ENCODE measurements around the gene TCEAL9. TPM values are rescaled to one million over a fixed set of nuclear protein-coding genes. Genes with fewer than 3 reads are reported as not detected.

The TCEAL9 gene
- total RNA-seq, 1 donor from 2014 or later, result 34.6 TPM

GRCh38 chrX:103407776-103408175, 51.5 kb downstream of the TCEAL9 start:
- no peak for TF ChIP-seq CTCF (IDR thresholded peaks at IDR 0.05)
- intact Hi-C loops (cut with DNase I), result no loop called here
- Histone ChIP-seq H3K27ac (no peak overlapping the region), H3K4me1 (no peaks in the 10 kb centered on the region), H3K4me3 (no peak overlapping the region), H3K36me3 (no peaks in the 10 kb centered on the region), H3K27me3 (ENCODE audit: low read depth) (no peaks in the 10 kb centered on the region), H3K9me3 (no peaks in the 10 kb centered on the region)
- no peak for DNase-seq
- no peak for ATAC-seq

Other genes with a start within 250 kb of the TCEAL9 start
- gene BEX4, start 141.4 kb upstream of the TCEAL9 start, total RNA-seq, result 37.3 TPM
- gene TCEAL8, start 101.4 kb upstream of the TCEAL9 start, total RNA-seq, result 41.5 TPM
- not detected for gene TCEAL5, start 79.8 kb upstream of the TCEAL9 start, total RNA-seq
- gene BEX2, start 45.5 kb upstream of the TCEAL9 start, total RNA-seq, result 14.3 TPM
- gene TCEAL7, start 26.3 kb upstream of the TCEAL9 start, total RNA-seq, result 3.2 TPM
- 93.9 TPM for gene BEX3, start 20.0 kb downstream of the TCEAL9 start, total RNA-seq
- gene RAB40A, start 163.0 kb downstream of the TCEAL9 start, total RNA-seq, result 0.53 TPM
- 58.7 TPM for gene TCEAL4, start 229.0 kb downstream of the TCEAL9 start, total RNA-seq